Stomach smooth muscle (tissue), 2 donors: ENCODE results near the gene BCL2L1.
"Not testable (repeated sequence)": the region's sequence is repeated elsewhere in the genome, so short reads cannot be mapped to it uniquely, and the experiment has no call there.

ENCODE experiments used
- H3K27ac ChIP-seq: one replicate; pipeline ENCODE4 v1.7.0; 2013; ENCODE audit warnings: mild to moderate bottlenecking, low read length, inconsistent platforms
- H3K27me3 ChIP-seq, 2 donors: one replicate each; pipeline ENCODE4 v1.7.0; 2013; ENCODE audit warnings: low read length in 2 of 2; ENCODE audit not compliant: insufficient read depth in 2 of 2, control insufficient read depth in 1 of 2
- H3K36me3 ChIP-seq, 2 donors: one replicate each; pipeline ENCODE4 v1.7.0; 2013; ENCODE audit warnings: low read length in 2 of 2; ENCODE audit not compliant: control insufficient read depth in 2 of 2, insufficient read depth in 2 of 2
- H3K4me1 ChIP-seq: one replicate; pipeline ENCODE4 v1.7.0; 2013; ENCODE audit warnings: low read length; ENCODE audit not compliant: control insufficient read depth, insufficient read depth
- H3K4me3 ChIP-seq, 2 donors: one replicate each; pipeline ENCODE4 v1.7.0; 2013; ENCODE audit warnings: low read length in 2 of 2
- H3K9ac ChIP-seq, 2 donors: one replicate each; pipeline ENCODE4 v1.7.0; 2013; ENCODE audit warnings: low read length in 2 of 2, mild to moderate bottlenecking in 1 of 2
- H3K9me3 ChIP-seq, 2 donors: one replicate each; pipeline ENCODE4 v1.7.0; 2013; ENCODE audit warnings: low read length in 2 of 2; ENCODE audit not compliant: control insufficient read depth in 2 of 2
- donor health status: healthy.
- donor health status: Pancreatic carcinoma.

The BCL2L1 gene

GRCh38 chr20:31661625-31662371 is 60.9 kb downstream of the BCL2L1 start:
- Histone ChIP-seq H3K27me3 (no peaks in the 10 kb centered on the region), H3K27ac (no peak overlapping the region), H3K4me3 (peak overlapping the region; percentile 71 to 74), H3K9me3 (no peaks in the 10 kb centered on the region), H3K4me1 (peaks cover 36% of the 10 kb centered on the region), H3K36me3 (peaks cover 11 to 12% of the 10 kb centered on the region in 2 donors), H3K9ac (peak overlapping the region; percentile 60 to 72)

GRCh38 chr20:31654534-31654933 is 68.1 kb downstream of the BCL2L1 start:
- no peaks in the 10 kb centered on the region for H3K36me3 ChIP-seq
- H3K4me1 ChIP-seq, result peaks cover 7% of the 10 kb centered on the region
- no peaks in the 10 kb centered on the region for H3K9me3 ChIP-seq
- no peaks in the 10 kb centered on the region for H3K27me3 ChIP-seq
- no peak overlapping the region for H3K27ac ChIP-seq
- H3K9ac ChIP-seq, result no peak overlapping the region
- H3K4me3 ChIP-seq, result no peak overlapping the region

GRCh38 chr20:31653561-31653960 is 69.1 kb downstream of the BCL2L1 start:
- Histone ChIP-seq H3K27me3 (no peaks in the 10 kb centered on the region), H3K4me1 (peaks cover 7% of the 10 kb centered on the region), H3K27ac (no peak overlapping the region), H3K36me3 (no peaks in the 10 kb centered on the region), H3K4me3 (no peak overlapping the region), H3K9ac (no peak overlapping the region), H3K9me3 (no peaks in the 10 kb centered on the region)

GRCh38 chr20:31652917-31653396 is 69.7 kb downstream of the BCL2L1 start:
- H3K9ac ChIP-seq, result no peak overlapping the region
- no peak overlapping the region for H3K27ac ChIP-seq
- H3K4me1 ChIP-seq, result peaks cover 7% of the 10 kb centered on the region
- no peaks in the 10 kb centered on the region for H3K36me3 ChIP-seq
- H3K27me3 ChIP-seq, result no peaks in the 10 kb centered on the region
- no peak overlapping the region for H3K4me3 ChIP-seq
- H3K9me3 ChIP-seq, result no peaks in the 10 kb centered on the region

- not testable (repeated sequence) for H3K27ac ChIP-seq, H3K4me3 ChIP-seq, H3K4me1 ChIP-seq, H3K36me3 ChIP-seq, H3K9me3 ChIP-seq, H3K9ac ChIP-seq, H3K27me3 ChIP-seq
Measured at GRCh38 chr20:31648104-31648503, 74.6 kb downstream of the BCL2L1 start.

- Histone ChIP-seq H3K27ac (no peak overlapping the region), H3K9me3 (no peaks in the 10 kb centered on the region), H3K36me3 (no peaks in the 10 kb centered on the region), H3K27me3 (no peaks in the 10 kb centered on the region), H3K4me3 (no peak overlapping the region), H3K9ac (no peak overlapping the region), H3K4me1 (no peaks in the 10 kb centered on the region)
Measured at GRCh38 chr20:31644701-31645100, 78.0 kb downstream of the BCL2L1 start.

GRCh38 chr20:31643522-31643921 is 79.1 kb downstream of the BCL2L1 start:
- Histone ChIP-seq H3K4me3 (no peak overlapping the region), H3K9ac (no peak overlapping the region), H3K4me1 (no peaks in the 10 kb centered on the region), H3K36me3 (no peaks in the 10 kb centered on the region), H3K27me3 (peaks cover 5 to 7% of the 10 kb centered on the region in 2 donors), H3K27ac (no peak overlapping the region), H3K9me3 (no peaks in the 10 kb centered on the region)

- no peaks in the 10 kb centered on the region for H3K9me3 ChIP-seq
- no peaks in the 10 kb centered on the region for H3K4me1 ChIP-seq
- no peak overlapping the region for H3K9ac ChIP-seq
- H3K27me3 ChIP-seq, result peaks cover 5 to 10% of the 10 kb centered on the region in 2 donors
- H3K36me3 ChIP-seq, result no peaks in the 10 kb centered on the region
- H3K4me3 ChIP-seq, result no peak overlapping the region
- H3K27ac ChIP-seq, result no peak overlapping the region
Measured at GRCh38 chr20:31642837-31643236, 79.8 kb downstream of the BCL2L1 start.

GRCh38 chr20:31641391-31641790 is 81.3 kb downstream of the BCL2L1 start:
- Histone ChIP-seq H3K4me3 (no peak overlapping the region), H3K27ac (no peak overlapping the region), H3K9ac (no peak overlapping the region), H3K9me3 (no peaks in the 10 kb centered on the region), H3K27me3 (peaks cover 5 to 14% of the 10 kb centered on the region in 2 donors), H3K36me3 (no peaks in the 10 kb centered on the region), H3K4me1 (no peaks in the 10 kb centered on the region)

GRCh38 chr20:31640259-31640658 is 82.4 kb downstream of the BCL2L1 start:
- peaks cover 5 to 14% of the 10 kb centered on the region in 2 donors for H3K27me3 ChIP-seq
- no peak overlapping the region for H3K4me3 ChIP-seq
- no peaks in the 10 kb centered on the region for H3K9me3 ChIP-seq
- no peak overlapping the region for H3K9ac ChIP-seq
- H3K36me3 ChIP-seq, result no peaks in the 10 kb centered on the region
- H3K4me1 ChIP-seq, result no peaks in the 10 kb centered on the region
- H3K27ac ChIP-seq, result no peak overlapping the region

GRCh38 chr20:31638816-31639215 is 83.9 kb downstream of the BCL2L1 start:
- Histone ChIP-seq H3K4me3 (no peak overlapping the region), H3K4me1 (no peaks in the 10 kb centered on the region), H3K36me3 (no peaks in the 10 kb centered on the region), H3K27me3 (peaks cover 5 to 14% of the 10 kb centered on the region in 2 donors), H3K9ac (no peak overlapping the region), H3K9me3 (no peaks in the 10 kb centered on the region), H3K27ac (no peak overlapping the region)
